Hepatocyte (in vitro differentiated cells): ENCODE results near the gene PRPF19.

ENCODE experiments used
- EZH2 ChIP-seq: fragments of 200-600 bp; sonication (generic); IDR thresholded peaks from 2 replicates; pipeline ENCODE4 v1.6.1; 2016; ENCODE audit warnings: antibody characterized with exemption, mild to moderate bottlenecking, borderline replicate concordance
- EZH2phosphoT487 ChIP-seq: fragments of 200-600 bp; sonication (generic); IDR thresholded peaks from one replicate; pipeline ENCODE4 v1.6.1; 2018; ENCODE audit warnings: antibody characterized with exemption, mild to moderate bottlenecking, low read depth, moderate library complexity; ENCODE audit not compliant: unreplicated experiment, severe bottlenecking
- TF ChIP-seq, protein P1 (sequence below): fragments of 200-600 bp; sonication (generic); IDR thresholded peaks from 2 replicates; pipeline ENCODE4 v1.5.1; 2016; ENCODE audit warnings: antibody characterized with exemption, mild to moderate bottlenecking; ENCODE audit not compliant: poor library complexity

DNA sequence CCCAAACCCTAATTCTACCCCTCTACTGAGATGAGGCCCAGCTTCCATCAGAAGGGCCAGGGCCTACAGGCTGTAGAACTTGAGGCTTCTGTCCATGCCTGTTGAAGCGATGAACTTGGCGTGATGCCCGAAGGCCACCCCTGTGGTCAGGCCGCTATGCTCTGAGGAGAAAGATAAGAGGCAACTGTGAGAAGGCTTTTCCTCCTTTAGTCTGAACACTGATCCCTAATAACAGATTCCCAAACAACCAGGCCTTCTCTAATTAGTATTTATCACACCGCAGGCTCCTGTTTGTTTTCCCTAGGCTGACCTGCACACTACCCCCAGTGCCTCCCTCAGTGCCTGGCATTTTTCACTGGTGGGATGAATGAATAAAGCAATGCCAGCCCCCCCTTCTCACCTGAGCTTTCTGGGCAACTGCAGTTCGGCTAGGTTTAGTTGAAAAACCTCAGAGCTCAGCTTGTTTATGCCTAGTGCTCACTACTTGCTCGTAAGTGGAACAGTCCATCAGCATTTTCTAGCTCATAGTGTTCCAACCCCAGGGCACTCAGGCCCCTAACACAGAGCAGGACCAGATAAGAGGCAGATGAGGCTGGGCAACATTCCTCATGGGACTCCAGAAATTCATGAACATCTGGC lies 15.2 kb downstream of the PRPF19 start:
- TF ChIP-seq, protein P1, sequence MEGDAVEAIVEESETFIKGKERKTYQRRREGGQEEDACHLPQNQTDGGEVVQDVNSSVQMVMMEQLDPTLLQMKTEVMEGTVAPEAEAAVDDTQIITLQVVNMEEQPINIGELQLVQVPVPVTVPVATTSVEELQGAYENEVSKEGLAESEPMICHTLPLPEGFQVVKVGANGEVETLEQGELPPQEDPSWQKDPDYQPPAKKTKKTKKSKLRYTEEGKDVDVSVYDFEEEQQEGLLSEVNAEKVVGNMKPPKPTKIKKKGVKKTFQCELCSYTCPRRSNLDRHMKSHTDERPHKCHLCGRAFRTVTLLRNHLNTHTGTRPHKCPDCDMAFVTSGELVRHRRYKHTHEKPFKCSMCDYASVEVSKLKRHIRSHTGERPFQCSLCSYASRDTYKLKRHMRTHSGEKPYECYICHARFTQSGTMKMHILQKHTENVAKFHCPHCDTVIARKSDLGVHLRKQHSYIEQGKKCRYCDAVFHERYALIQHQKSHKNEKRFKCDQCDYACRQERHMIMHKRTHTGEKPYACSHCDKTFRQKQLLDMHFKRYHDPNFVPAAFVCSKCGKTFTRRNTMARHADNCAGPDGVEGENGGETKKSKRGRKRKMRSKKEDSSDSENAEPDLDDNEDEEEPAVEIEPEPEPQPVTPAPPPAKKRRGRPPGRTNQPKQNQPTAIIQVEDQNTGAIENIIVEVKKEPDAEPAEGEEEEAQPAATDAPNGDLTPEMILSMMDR, result no peak
- TF ChIP-seq EZH2phosphoT487, result no peak
- TF ChIP-seq EZH2, result no peak
